HG03521 (cell line): ENCODE measurements around the gene ZMIZ1.
"Not testable (repeated sequence)": the region's sequence is repeated elsewhere in the genome, so short reads cannot be mapped to it uniquely, and the experiment has no call there.

Experiments used
- ATAC-seq: cut with Tn5 transposase; IDR thresholded peaks from one replicate; pipeline ENCODE4 v1.9.1; 2021; ENCODE audit warnings: mild to moderate bottlenecking, moderate library complexity; ENCODE audit not compliant: unreplicated experiment

ZMIZ1 gene

DNA sequence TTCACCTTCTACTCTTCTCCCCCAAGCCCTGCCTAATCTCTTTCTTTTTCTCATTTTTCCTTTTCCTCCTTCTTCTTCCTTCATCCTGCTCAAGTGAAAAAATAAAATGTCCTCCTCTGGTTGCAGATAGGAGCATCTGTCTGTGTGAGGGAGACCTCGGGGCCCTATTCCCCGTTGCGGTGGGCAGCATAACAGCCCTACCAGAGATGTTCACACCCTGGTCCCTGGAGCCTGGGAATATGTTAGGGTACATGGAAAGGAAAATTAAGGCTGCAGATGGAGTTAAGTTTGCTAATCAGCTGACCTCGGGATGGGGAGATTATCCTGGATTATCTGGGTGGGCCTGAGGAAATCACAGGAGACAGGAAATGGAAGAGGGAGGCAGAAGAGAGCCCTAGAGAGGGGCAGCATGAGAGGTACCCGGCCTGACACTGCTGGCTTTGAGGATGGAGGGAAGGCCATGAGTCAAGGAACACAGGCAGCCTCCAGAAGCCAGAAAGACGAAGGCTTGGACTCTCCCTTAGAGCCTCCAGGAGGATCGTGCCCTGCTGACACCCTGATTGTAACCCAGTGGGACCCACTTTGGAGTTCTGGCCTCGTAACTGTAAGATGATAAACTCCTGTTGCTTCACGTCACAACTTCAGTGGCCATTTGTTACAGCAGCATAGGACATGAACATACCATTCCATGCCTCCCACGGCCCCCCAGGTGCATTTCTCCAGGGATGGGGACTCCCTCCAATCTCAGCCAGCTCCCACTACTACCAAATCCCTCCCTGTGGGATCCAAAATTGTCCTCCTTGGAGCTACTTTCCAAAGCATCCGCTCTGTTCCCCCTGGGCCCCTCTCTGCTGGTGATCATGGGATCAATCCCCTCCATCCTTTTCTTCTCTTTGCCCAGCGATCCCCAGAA, 39.0 kb upstream of the ZMIZ1 start:
- ATAC-seq = no peak

DNA sequence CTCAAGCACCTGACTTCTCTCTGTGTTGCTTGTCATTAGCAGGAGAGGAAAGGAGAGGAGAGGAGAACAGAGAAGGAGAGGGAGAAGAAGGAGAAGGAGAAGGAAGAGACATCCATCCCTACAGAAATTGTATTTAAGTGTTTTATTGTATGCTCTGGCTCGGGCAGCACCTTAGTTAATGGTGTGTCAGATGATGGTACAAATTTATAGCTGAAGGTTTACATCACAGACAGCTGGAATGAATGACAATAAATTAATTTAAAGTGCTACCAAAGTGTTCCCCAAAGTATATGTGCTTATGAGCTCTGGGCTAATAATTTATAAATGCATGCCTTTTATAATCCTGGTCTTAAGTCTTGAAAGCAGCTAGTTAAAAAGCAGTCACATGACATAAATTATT, 38.1 kb upstream of the ZMIZ1 start:
- no peak for ATAC-seq

DNA sequence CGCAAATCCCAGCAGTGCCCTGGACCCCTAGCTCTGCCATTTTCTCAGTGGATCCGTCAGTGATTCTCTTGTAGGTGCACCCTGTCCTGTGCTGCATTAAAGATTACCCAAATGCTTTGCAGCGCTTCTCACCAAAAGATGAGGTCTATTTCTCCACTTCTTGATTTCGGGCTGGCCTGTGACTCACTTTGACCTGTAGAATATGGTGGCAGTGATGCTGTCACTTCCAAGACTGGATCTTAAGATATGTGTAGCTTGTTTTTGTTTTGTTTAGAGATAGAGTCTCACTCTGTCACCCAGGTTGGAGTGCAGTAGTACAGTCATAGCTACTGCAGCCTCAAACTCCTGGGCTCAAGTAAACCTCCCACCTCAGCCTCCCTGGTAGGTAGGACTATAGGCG, 37.0 kb upstream of the ZMIZ1 start:
- ATAC-seq = no peak

DNA sequence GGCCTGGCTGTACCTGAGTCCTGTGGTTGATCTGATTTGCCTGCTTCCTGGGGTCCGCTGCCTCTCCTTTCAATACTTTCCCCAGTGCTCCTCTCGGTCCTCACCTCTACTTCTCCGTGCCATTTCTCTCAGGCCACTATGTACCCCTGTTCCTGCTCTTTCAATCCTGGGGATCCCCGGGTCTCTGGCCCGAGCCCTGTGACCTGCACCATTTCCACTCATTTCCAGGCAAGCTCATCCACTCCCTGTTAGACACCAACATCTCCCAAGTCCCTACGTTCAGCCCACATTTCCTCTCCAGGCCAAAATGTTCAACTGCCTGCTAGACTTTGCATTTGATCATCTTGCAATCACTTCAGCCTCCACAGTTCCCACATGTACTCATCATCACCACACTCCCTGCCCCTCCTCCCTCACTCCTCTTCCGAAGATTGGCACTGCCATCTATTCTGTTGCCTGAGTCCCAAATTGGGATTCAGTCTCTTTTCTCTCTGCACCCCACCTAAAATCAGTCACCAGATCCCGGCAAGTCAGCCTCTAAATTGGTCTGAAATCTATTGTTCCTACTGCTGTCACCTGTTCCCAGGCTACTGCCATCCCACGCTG, 34.4 kb upstream of the ZMIZ1 start:
- ATAC-seq = no peak

GRCh38 chr10:79036416-79036815, 32.4 kb upstream of the ZMIZ1 start:
- not testable (repeated sequence) for ATAC-seq

DNA sequence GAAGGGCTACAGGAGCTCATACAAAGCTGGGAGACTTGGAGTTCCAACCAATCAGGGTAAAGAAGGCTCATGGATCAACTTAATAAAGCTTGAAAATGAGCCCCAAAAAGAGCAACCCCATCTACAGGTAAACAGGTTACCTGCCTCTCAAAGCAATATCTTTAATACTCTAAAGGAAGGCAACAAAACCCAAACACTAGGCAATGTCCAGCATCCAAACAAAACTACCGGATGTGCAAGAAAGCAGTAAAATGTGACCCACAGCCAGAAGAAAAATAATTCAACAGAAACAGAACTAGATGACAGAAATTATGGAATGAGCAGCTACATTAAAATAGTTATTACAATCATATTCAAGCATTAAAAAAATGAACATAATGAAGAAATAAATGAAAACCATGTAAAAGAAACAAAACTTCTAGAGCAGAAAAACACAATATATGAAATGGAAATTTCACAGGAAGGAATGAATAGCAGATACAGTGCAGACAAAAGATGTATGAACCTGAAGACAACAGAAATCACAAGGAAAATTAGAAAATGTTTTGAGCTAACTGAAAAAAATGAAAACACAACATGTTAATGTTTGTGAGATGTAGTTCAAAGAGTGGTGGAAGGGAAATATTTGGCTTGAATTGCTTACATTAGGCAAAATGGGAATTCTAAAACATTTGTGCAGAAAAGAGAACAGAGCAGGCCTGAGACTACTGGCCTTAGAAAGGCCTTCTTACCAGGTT, 30.5 kb upstream of the ZMIZ1 start:
- ATAC-seq = no peak

GRCh38 chr10:79038841-79039201, 29.9 kb upstream of the ZMIZ1 start:
- ATAC-seq = no peak

DNA sequence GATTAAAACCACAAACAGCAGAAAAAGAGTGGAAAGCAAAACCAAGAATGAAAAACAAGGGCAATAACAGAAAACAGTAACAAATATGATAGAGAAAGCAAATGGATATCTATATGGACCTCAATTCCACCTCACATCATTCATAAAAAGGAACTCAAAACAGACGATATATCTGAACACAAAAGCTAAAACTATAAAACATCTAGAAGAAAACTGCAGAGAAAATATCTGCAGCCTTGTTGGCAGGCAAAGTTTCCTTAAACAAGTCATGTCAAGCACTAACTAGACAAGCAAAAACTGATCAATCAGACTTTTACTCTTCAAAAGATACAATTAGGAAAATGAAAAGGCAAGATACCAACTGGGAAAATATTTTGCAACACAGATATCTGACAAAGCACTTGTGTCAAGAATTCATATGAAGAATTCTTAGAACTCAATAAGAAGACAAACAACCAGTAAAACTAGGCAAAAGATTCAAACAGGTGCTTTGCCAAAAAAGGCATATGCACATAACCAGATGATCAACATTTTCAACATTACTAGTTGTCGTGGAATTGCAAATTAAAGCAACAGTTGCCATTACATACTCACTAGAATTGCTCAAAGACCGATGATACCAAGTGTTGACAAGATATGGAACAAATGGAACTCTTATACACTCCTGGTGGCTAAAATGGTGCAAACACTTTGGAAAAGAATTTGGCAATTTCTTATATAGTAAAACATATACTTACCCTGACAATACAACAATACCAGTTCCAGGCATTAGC, 25.9 kb upstream of the ZMIZ1 start:
- ATAC-seq = no peak

- ATAC-seq = no peak
These were observed 24.6 kb upstream of the ZMIZ1 start for GRCh38 chr10:79044036-79044632.

DNA sequence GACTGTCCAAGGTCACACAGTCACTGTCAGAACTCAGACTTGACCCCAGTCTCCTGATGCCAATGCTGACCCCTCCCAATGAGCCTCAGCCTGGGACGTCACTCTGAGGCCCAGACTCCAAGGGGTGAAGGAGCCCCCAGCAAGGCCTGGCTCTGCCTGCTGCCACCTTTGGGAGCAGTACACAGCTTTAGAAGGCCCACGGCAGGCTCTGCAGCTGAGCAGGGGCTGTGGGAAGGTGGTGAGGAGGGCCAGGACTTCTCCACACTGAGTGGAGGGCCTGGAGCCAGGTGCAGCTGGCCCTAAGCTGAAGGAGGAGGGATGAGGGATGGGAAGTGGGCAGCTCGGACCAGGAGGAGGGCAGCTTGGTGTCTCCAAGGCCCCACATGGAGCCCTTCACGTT, 23.9 kb upstream of the ZMIZ1 start:
- no peak for ATAC-seq

GRCh38 chr10:79045566-79046175, 23.1 kb upstream of the ZMIZ1 start:
- ATAC-seq = no peak

DNA sequence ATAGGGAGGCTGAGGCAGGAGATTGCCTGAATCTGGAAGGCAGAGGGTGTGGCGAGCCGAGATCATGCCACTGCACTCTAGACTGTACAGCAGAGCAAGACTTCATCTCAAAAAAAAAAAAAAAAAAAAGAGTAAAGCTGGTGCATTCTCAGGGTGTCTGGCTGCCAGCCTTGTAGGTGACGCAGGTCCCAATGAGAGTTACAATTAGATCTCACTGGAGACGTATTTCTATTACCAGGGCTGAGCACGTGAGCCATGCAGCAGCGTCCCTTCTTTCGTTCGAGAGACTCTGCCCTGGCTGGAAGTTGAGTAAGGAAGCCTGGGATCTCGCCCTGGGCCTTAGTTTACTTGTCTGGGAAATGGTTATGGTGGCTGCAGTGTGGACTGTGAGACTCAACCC, 22.4 kb upstream of the ZMIZ1 start:
- no peak for ATAC-seq

- ATAC-seq = no peak
These were observed 21.8 kb upstream of the ZMIZ1 start for GRCh38 chr10:79046741-79047583.

- no peak for ATAC-seq
These were observed 21.2 kb upstream of the ZMIZ1 start for GRCh38 chr10:79047584-79047874.

- ATAC-seq = no peak
These were observed 20.7 kb upstream of the ZMIZ1 start for GRCh38 chr10:79047875-79048638.

DNA sequence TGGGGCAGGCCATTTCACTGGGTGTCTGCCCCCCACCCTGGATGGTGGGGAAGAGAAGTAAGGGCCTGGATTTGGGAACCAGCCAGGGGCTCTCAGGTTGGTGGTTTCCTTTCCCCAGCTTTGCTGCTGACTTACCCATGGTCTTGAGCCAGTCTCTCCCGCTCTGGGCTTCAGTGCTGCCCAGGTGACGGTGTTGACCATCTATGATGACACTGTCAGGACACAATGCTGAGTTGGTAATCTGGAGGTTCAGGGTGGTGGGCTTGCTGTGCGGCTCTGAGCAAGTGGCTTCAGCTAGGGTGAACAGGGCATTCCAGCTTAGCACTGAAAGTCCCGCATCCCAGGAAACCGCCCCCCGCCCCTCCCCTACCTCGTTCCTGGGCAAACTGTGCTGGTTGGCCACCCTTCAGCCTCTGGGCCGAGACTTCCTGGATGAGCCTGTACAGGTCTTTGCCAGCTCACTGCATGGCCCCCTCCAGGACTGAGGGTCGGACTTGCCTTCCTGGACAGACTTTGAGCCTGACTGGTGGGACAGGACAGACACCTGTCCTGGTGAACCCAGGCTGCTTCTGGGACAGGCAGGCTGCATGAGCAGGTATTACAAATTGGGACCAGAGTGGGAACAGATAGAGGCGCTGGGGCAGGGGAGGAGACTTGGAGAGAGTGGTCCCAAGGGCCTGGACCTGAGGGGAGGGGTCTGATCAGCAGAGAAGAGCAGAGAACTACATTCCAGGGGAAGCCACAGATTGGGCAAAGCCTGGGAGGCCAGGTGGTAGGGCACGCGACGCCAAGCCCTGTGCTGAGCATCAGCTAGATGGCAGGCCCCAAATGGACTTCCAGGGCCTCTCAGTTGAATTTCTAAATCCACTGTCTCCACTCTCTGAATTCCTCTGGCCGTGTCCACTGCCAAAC, 19.9 kb upstream of the ZMIZ1 start:
- no peak for ATAC-seq

DNA sequence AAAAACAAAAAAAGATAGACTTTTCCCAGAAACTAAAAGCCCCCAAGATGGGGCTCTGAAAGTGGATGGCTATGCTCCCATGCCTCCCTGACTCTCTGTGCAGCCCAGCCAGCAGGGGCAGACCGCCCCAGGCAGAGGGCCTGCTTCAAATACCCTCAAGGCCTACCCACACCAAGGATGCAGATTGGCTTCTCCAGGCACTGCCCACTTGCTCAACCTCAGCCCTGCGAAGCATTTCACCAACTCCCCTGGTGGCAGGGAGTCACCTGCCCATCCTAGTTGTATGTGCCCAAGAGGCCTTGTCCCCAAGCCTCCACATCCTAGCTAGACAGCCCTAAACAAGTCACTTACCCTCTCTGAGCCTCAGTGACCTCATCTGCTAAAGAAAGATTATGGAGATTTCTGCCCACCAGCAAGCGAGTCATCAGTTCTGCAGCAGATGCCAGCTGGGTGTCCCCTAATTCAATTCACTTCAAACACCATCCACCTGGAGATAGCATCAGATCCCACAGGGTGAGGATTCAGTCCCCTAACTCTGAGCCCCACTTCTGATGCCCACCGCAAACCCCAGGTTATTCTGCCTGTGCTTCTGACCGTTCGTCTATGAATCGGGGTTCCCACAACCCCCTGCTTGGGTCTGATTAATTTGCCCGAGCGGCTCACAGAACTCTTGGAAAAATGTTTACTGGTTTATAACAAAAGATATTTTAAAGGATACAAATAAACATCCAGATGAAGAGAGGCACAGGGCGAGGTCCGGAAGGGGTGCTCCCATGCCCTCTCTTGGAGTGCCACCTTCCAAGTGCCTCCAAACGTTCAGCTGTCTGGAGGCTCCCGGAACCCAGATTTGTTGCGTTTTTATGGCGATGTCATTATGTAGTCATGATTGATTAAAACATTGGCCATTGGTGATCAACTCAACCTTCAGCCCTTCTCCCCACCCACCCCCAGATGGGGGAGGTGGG, 18.6 kb upstream of the ZMIZ1 start:
- no peak for ATAC-seq
